ENCODE results near the gene PGGT1B. TPM values are rescaled to one million over a fixed set of nuclear protein-coding genes. Genes with fewer than 3 reads are reported as not detected.
A peak's percentile ranks its signal among the peaks of the same experiment; 100 is the strongest.

Gene PGGT1B
- total and polyA plus RNA-seq, 9 of the 15 experiments (the other 6 are each of a cell fraction or from before 2014, with no cell fraction given): 5.3 to 33.7 (median 19.8) TPM

DNA sequence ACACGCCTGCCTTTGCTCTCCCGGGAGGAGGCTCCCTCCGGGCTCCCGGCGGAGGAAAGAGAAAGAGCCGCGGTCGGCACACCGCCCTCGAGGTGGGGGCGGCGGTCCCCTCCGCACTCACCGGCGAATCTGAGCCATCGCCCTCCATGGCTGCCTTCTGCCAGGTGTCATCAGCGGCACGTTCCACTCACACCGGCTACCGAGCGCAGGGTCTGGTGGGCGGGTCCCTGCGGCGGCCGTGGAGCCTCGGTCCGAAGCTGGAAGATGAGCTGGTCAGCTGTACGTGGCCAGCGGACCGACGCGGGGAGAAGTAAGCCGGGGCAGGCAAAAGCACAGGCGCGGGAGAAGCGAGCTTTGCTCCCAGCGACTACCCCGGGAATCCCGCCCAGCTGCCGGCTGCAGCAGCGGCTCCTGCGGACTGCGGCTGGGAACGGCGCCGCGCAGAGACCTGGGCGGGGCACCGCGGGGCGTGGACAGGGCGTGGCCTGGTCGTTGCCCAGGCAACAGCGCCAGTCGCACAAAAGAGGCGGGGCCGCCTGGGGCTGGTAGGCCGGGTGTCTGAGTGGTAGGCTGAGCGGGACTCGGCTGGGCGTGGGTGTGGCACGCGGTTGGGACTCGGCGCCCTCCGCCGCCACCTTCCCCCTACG lies 93.1 kb downstream of the PGGT1B start, which contains the start of gene TRIM36 (continued):
- TF ChIP-seq AFF4 (CRISPR knock-in tag; IDR thresholded peaks at IDR 0.05): no peak
- no peak for TF ChIP-seq SMAD3 (CRISPR knock-in tag; conservative IDR thresholded peaks at IDR 0.05)
- TF ChIP-seq PHF21A (IDR thresholded peaks at IDR 0.05; ENCODE audit: borderline replicate concordance, low read depth): no peak
- TF ChIP-seq HDAC8 (tag; IDR thresholded peaks at IDR 0.05): no peak
- no peak for TF ChIP-seq STAT5A (IDR thresholded peaks at IDR 0.05; ENCODE audit: borderline replicate concordance, low read length)
- TF ChIP-seq SMAD2 (IDR thresholded peaks at IDR 0.05; ENCODE audit: low read depth, low read length): no peak
- TF ChIP-seq CEBPG (CRISPR knock-in tag; IDR thresholded peaks at IDR 0.05): peak; percentile 9; the same call in 1 of the 2 replicates
- no peak for TF ChIP-seq CEBPG (tag; conservative IDR thresholded peaks at IDR 0.05 in 1 of 2, IDR thresholded peaks at IDR 0.05 in 1 of 2)
- TF ChIP-seq CBX1 (IDR thresholded peaks at IDR 0.05; ENCODE audit: low read depth): no peak
- peak; percentile 69 for TF ChIP-seq MAX (CRISPR knock-in tag; IDR thresholded peaks at IDR 0.05)
- no peak for TF ChIP-seq TAF7 (tag; IDR thresholded peaks at IDR 0.05)
- no peak for TF ChIP-seq SUPT5H (IDR thresholded peaks at IDR 0.05)
- TF ChIP-seq SMARCE1 (IDR thresholded peaks at IDR 0.05): no peak
- TF ChIP-seq ETV5 (CRISPR knock-in tag; IDR thresholded peaks at IDR 0.05; ENCODE audit: low read depth): no peak
- no peak for TF ChIP-seq GABPB2 (CRISPR knock-in tag; conservative IDR thresholded peaks at IDR 0.05)
- TF ChIP-seq SAP30 (IDR thresholded peaks at IDR 0.05; ENCODE audit: borderline replicate concordance, insufficient read depth, low read depth, low read length, poor library complexity, severe bottlenecking): no peak
- TF ChIP-seq HES1 (IDR thresholded peaks at IDR 0.05; ENCODE audit: low read depth): no peak
- TF ChIP-seq YY1 (IDR thresholded peaks at IDR 0.05; ENCODE audit: borderline replicate concordance in 1 of 3, control insufficient read depth in 1 of 3, extremely low read depth in 1 of 3, insufficient read depth in 3 of 3, insufficient read length in 1 of 3, insufficient replicate concordance in 2 of 3, low read depth in 1 of 3, low read length in 2 of 3): peak in 1 of 3 experiments; percentile 31
- no peak for TF ChIP-seq ZBTB12 (CRISPR knock-in tag; IDR thresholded peaks at IDR 0.05)
- no peak for TF ChIP-seq NCOA6 (IDR thresholded peaks at IDR 0.05)
- TF ChIP-seq ZNF143 (CRISPR knock-in tag; IDR thresholded peaks at IDR 0.05): no peak
- no peak for TF ChIP-seq NR2C1 (IDR thresholded peaks at IDR 0.05)
- no peak for TF ChIP-seq NR2C1 (tag; IDR thresholded peaks at IDR 0.05)
- no peak for TF ChIP-seq GATAD2A (IDR thresholded peaks at IDR 0.05)
- no peak for TF ChIP-seq MAFK (IDR thresholded peaks at IDR 0.05; ENCODE audit: low read length)
